Hepatocyte (in vitro differentiated cells): ENCODE measurements around the gene TRIM17.

Experiments used
- CTCF ChIP-seq: fragments of 200-600 bp; sonication (generic); IDR thresholded peaks from 2 replicates; pipeline ENCODE4 v1.5.1; 2016; ENCODE audit warnings: antibody characterized with exemption, mild to moderate bottlenecking; ENCODE audit not compliant: poor library complexity
- EZH2 ChIP-seq: fragments of 200-600 bp; sonication (generic); IDR thresholded peaks from 2 replicates; pipeline ENCODE4 v1.6.1; 2016; ENCODE audit warnings: antibody characterized with exemption, mild to moderate bottlenecking, borderline replicate concordance
- EZH2phosphoT487 ChIP-seq: fragments of 200-600 bp; sonication (generic); IDR thresholded peaks from one replicate; pipeline ENCODE4 v1.6.1; 2018; ENCODE audit warnings: antibody characterized with exemption, mild to moderate bottlenecking, low read depth, moderate library complexity; ENCODE audit not compliant: unreplicated experiment, severe bottlenecking

- no peak for TF ChIP-seq CTCF
- no peak for TF ChIP-seq EZH2phosphoT487
- TF ChIP-seq EZH2, result no peak
Observed at GRCh38 chr1:228366062-228366865, 50.4 kb downstream of the TRIM17 start.
